Measurements from ENCODE around the gene ODAPH. TPM values are rescaled to one million over a fixed set of nuclear protein-coding genes. Genes with fewer than 3 reads are reported as not detected.
"Not testable (repeated sequence)": the region's sequence is repeated elsewhere in the genome, so short reads cannot be mapped to it uniquely, and the experiment has no call there.

Gene ODAPH
- total and polyA plus RNA-seq, 2 donors, result 0.21 TPM; not detected in 1

- H3K9me3 ChIP-seq (ENCODE audit: control insufficient read depth in 2 of 2, insufficient read depth in 1 of 2, low read length in 1 of 2), result no peaks in the 10 kb centered on the region
- H3K36me3 ChIP-seq (ENCODE audit: control insufficient read depth in 2 of 2, insufficient read depth in 2 of 2, low read length in 1 of 2), result peaks cover 0 to 15% of the 10 kb centered on the region in 2 donors
- peaks cover 17 to 20% of the 10 kb centered on the region in 2 donors for H3K4me1 ChIP-seq (ENCODE audit: control insufficient read depth in 2 of 2, insufficient read depth in 2 of 2, low read length in 2 of 2)
- no peak overlapping the region for H3K27ac ChIP-seq (ENCODE audit: low read depth in 1 of 2, low read length in 1 of 2)
- no peaks in the 10 kb centered on the region for H3K27me3 ChIP-seq (ENCODE audit: control insufficient read depth in 2 of 2, insufficient read depth in 1 of 2, low read length in 1 of 2)
- 100% methylated on average over 1 of the region's 1 CpG for WGBS
- no peak overlapping the region for H3K4me3 ChIP-seq (ENCODE audit: low read length in 2 of 2)
- DNase-seq (ENCODE audit: low read depth in 6 of 9, low spot score in 9 of 9), result no peak
Observed at GRCh38 chr4:75516144-75516543, 39.7 kb upstream of the ODAPH start.

GRCh38 chr4:75519452-75519851 lies 36.4 kb upstream of the ODAPH start:
- WGBS, result 100% methylated on average over 4 of the region's 7 CpGs
- H3K4me1 ChIP-seq (ENCODE audit: control insufficient read depth in 2 of 2, insufficient read depth in 2 of 2, low read length in 2 of 2); H3K4me3 ChIP-seq (ENCODE audit: low read length in 2 of 2): not testable (repeated sequence)

GRCh38 chr4:75525086-75525485 lies 30.8 kb upstream of the ODAPH start:
- peaks cover 5 to 33% of the 10 kb centered on the region in 2 donors for H3K36me3 ChIP-seq (ENCODE audit: control insufficient read depth in 2 of 2, insufficient read depth in 2 of 2, low read length in 1 of 2)
- no peaks in the 10 kb centered on the region for H3K27me3 ChIP-seq (ENCODE audit: control insufficient read depth in 2 of 2, insufficient read depth in 1 of 2, low read length in 1 of 2)
- 98% methylated on average over 1 of the region's 1 CpG for WGBS

More at GRCh38 chr4:75519452-75519851, 36.4 kb upstream of the ODAPH start:
- H3K27me3 ChIP-seq (ENCODE audit: control insufficient read depth in 2 of 2, insufficient read depth in 1 of 2, low read length in 1 of 2); H3K9me3 ChIP-seq (ENCODE audit: control insufficient read depth in 2 of 2, insufficient read depth in 1 of 2, low read length in 1 of 2); H3K27ac ChIP-seq (ENCODE audit: low read depth in 1 of 2, low read length in 1 of 2); DNase-seq (ENCODE audit: low read depth in 6 of 9, low spot score in 9 of 9): not testable (repeated sequence)
- peaks cover 0 to 23% of the 10 kb centered on the region in 2 donors for H3K36me3 ChIP-seq (ENCODE audit: control insufficient read depth in 2 of 2, insufficient read depth in 2 of 2, low read length in 1 of 2)

GRCh38 chr4:75525910-75526309 lies 30.0 kb upstream of the ODAPH start:
- Histone ChIP-seq H3K9me3 (ENCODE audit: control insufficient read depth in 2 of 2, insufficient read depth in 1 of 2, low read length in 1 of 2) (no peaks in the 10 kb centered on the region), H3K4me1 (ENCODE audit: control insufficient read depth in 2 of 2, insufficient read depth in 2 of 2, low read length in 2 of 2) (no peaks in the 10 kb centered on the region), H3K27me3 (ENCODE audit: control insufficient read depth in 2 of 2, insufficient read depth in 1 of 2, low read length in 1 of 2) (no peaks in the 10 kb centered on the region), H3K4me3 (ENCODE audit: low read length in 2 of 2) (no peak overlapping the region), H3K36me3 (ENCODE audit: control insufficient read depth in 2 of 2, insufficient read depth in 2 of 2, low read length in 1 of 2) (peaks cover 5 to 36% of the 10 kb centered on the region in 2 donors), H3K27ac (ENCODE audit: low read depth in 1 of 2, low read length in 1 of 2) (no peak overlapping the region)
- no peak for DNase-seq (ENCODE audit: low read depth in 6 of 9, low spot score in 9 of 9)
- 100% methylated on average over 1 of the region's 1 CpG for WGBS

More at GRCh38 chr4:75525086-75525485, 30.8 kb upstream of the ODAPH start:
- H3K9me3 ChIP-seq (ENCODE audit: control insufficient read depth in 2 of 2, insufficient read depth in 1 of 2, low read length in 1 of 2), result no peaks in the 10 kb centered on the region
- H3K4me3 ChIP-seq (ENCODE audit: low read length in 2 of 2), result no peak overlapping the region
- no peak for DNase-seq (ENCODE audit: low read depth in 6 of 9, low spot score in 9 of 9)
- no peak overlapping the region for H3K27ac ChIP-seq (ENCODE audit: low read depth in 1 of 2, low read length in 1 of 2)
- H3K4me1 ChIP-seq (ENCODE audit: control insufficient read depth in 2 of 2, insufficient read depth in 2 of 2, low read length in 2 of 2), result no peaks in the 10 kb centered on the region

DNA sequence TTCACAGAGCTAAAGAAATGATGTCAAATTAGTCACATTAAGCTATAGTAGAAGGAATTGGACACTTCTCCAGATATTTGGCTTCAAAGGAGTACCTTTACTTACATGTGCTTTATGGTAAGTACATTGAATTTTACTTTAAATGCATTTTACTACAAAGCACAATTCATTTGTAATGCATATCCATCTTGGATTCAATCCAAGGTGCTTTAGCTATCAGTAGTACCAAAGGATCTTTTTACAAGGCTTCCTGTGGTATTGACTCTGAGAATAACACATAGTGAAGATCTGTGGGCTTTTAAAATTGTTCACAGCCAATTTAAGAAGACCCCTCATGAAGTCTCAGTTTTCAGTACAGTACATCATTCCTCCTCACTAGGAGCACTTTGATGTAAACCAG lies 28.4 kb upstream of the ODAPH start:
- Histone ChIP-seq H3K4me1 (ENCODE audit: control insufficient read depth in 2 of 2, insufficient read depth in 2 of 2, low read length in 2 of 2) (no peaks in the 10 kb centered on the region), H3K27ac (ENCODE audit: low read depth in 1 of 2, low read length in 1 of 2) (no peak overlapping the region), H3K4me3 (ENCODE audit: low read length in 2 of 2) (no peak overlapping the region), H3K27me3 (ENCODE audit: control insufficient read depth in 2 of 2, insufficient read depth in 1 of 2, low read length in 1 of 2) (no peaks in the 10 kb centered on the region), H3K9me3 (ENCODE audit: control insufficient read depth in 2 of 2, insufficient read depth in 1 of 2, low read length in 1 of 2) (peaks cover 0 to 4% of the 10 kb centered on the region in 2 donors), H3K36me3 (ENCODE audit: control insufficient read depth in 2 of 2, insufficient read depth in 2 of 2, low read length in 1 of 2) (peaks cover 15 to 37% of the 10 kb centered on the region in 2 donors)
- DNase-seq (ENCODE audit: low read depth in 6 of 9, low spot score in 9 of 9), result no peak

DNA sequence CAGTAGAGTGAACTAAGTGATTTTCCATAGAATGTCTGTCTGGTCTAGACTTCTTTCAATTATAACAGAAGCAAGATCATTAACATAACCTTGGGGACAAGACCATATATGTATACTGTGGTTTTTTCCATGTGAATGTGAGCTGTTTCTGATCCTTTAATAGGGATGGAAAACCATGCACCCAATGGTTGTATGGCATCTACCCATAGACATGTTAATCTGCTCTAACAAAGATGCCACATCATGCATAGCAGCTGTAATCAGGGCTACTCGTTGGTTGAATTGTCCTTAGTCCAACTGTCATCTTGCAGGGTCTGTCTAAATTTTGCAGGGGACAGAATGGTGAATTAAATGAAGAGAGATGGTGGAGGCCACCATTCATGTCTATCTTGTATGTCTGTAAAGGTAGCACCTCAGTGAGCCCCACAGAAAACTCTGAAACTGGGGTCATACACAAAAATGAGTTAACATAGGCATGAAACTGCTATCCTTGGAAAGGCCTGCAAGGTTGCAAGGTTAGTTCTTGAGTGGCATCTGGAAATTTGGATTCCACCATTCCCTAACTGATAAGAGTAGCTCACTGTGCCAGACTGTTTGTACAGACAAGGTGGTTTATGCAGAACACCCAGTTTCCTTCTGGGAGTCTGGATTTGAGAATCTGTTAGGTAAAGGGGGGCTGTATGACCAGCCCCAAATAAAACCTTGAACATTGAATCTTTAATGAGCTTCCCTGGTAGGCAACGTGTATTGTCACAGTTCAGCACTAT lies 25.1 kb upstream of the ODAPH start:
- no peak for DNase-seq (ENCODE audit: low read depth in 6 of 9, low spot score in 9 of 9)
- Histone ChIP-seq H3K27ac (ENCODE audit: low read depth in 1 of 2, low read length in 1 of 2) (no peak overlapping the region), H3K9me3 (ENCODE audit: control insufficient read depth in 2 of 2, insufficient read depth in 1 of 2, low read length in 1 of 2) (peaks cover 0 to 11% of the 10 kb centered on the region in 2 donors), H3K4me3 (ENCODE audit: low read length in 2 of 2) (no peak overlapping the region), H3K36me3 (ENCODE audit: control insufficient read depth in 2 of 2, insufficient read depth in 2 of 2, low read length in 1 of 2) (peaks cover 17 to 31% of the 10 kb centered on the region in 2 donors), H3K27me3 (ENCODE audit: control insufficient read depth in 2 of 2, insufficient read depth in 1 of 2, low read length in 1 of 2) (no peaks in the 10 kb centered on the region), H3K4me1 (ENCODE audit: control insufficient read depth in 2 of 2, insufficient read depth in 2 of 2, low read length in 2 of 2) (no peaks in the 10 kb centered on the region)
- WGBS, result 96% methylated on average over 2 of the region's 2 CpGs

- not testable (repeated sequence) for H3K27ac ChIP-seq (ENCODE audit: low read depth in 1 of 2, low read length in 1 of 2); H3K27me3 ChIP-seq (ENCODE audit: control insufficient read depth in 2 of 2, insufficient read depth in 1 of 2, low read length in 1 of 2); H3K4me1 ChIP-seq (ENCODE audit: control insufficient read depth in 2 of 2, insufficient read depth in 2 of 2, low read length in 2 of 2); H3K4me3 ChIP-seq (ENCODE audit: low read length in 2 of 2); DNase-seq (ENCODE audit: low read depth in 6 of 9, low spot score in 9 of 9)
- peaks cover 0 to 15% of the 10 kb centered on the region in 2 donors for H3K9me3 ChIP-seq (ENCODE audit: control insufficient read depth in 2 of 2, insufficient read depth in 1 of 2, low read length in 1 of 2)
- H3K36me3 ChIP-seq (ENCODE audit: control insufficient read depth in 2 of 2, insufficient read depth in 2 of 2, low read length in 1 of 2), result peaks cover 14 to 23% of the 10 kb centered on the region in 2 donors
- WGBS, result 94% methylated on average over 7 of the region's 7 CpGs
Observed at GRCh38 chr4:75531536-75532143, 24.2 kb upstream of the ODAPH start.

DNA sequence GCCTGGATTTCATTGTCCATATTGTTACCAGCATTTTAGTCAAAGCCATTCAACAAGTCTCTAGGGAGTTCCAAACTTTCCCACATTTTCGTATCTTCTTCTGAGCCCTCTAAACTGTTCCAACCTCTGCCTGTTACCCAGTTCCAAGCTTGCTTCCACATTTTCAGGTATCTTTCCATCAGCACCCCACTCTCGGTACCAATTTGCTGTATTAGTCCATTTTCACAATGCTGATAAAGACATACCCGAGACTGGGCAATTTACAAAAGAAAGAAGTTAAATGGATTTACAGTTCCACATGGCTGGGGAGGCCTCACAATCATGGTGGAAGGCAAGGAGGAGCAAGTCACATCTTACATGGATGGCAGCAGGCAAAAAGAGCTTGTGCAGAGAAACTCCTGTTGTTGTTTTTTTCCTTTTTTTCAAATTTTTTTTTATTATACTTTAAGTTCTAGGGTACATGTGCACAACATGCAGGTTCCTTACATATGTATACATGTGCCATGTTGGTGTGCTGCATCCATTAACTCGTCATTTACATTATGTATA lies 22.5 kb upstream of the ODAPH start:
- not testable (repeated sequence) for H3K4me1 ChIP-seq (ENCODE audit: control insufficient read depth in 2 of 2, insufficient read depth in 2 of 2, low read length in 2 of 2); DNase-seq (ENCODE audit: low read depth in 6 of 9, low spot score in 9 of 9); H3K27me3 ChIP-seq (ENCODE audit: control insufficient read depth in 2 of 2, insufficient read depth in 1 of 2, low read length in 1 of 2); H3K4me3 ChIP-seq (ENCODE audit: low read length in 2 of 2); H3K27ac ChIP-seq (ENCODE audit: low read depth in 1 of 2, low read length in 1 of 2)
- over 99% methylated on average over 4 of the region's 4 CpGs for WGBS
- Histone ChIP-seq H3K36me3 (ENCODE audit: control insufficient read depth in 2 of 2, insufficient read depth in 2 of 2, low read length in 1 of 2) (peaks cover 14% of the 10 kb centered on the region in 2 donors), H3K9me3 (ENCODE audit: control insufficient read depth in 2 of 2, insufficient read depth in 1 of 2, low read length in 1 of 2) (peaks cover 0 to 15% of the 10 kb centered on the region in 2 donors)

DNA sequence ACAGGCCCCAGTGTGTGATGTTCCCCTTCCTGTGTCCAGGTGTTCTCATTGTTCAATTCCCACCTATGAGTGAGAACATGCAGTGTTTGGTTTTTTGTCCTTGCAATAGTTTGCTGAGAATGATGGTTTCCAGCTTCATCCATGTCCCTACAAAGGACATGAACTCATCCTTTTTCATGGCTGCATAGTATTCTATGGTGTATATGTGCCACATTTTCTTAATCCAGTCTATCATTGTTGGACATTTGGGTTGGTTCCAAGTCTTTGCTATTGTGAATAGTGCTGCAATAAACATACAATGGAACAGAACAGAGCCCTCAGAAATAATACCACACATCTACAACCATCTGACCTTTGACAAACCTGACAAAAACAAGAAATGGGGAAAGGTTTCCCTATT lies 21.9 kb upstream of the ODAPH start:
- Histone ChIP-seq H3K36me3 (ENCODE audit: control insufficient read depth in 2 of 2, insufficient read depth in 2 of 2, low read length in 1 of 2) (peaks cover 12 to 14% of the 10 kb centered on the region in 2 donors), H3K9me3 (ENCODE audit: control insufficient read depth in 2 of 2, insufficient read depth in 1 of 2, low read length in 1 of 2) (peaks cover 0 to 15% of the 10 kb centered on the region in 2 donors)
- DNase-seq (ENCODE audit: low read depth in 6 of 9, low spot score in 9 of 9); H3K4me1 ChIP-seq (ENCODE audit: control insufficient read depth in 2 of 2, insufficient read depth in 2 of 2, low read length in 2 of 2); H3K27ac ChIP-seq (ENCODE audit: low read depth in 1 of 2, low read length in 1 of 2); H3K4me3 ChIP-seq (ENCODE audit: low read length in 2 of 2); H3K27me3 ChIP-seq (ENCODE audit: control insufficient read depth in 2 of 2, insufficient read depth in 1 of 2, low read length in 1 of 2): not testable (repeated sequence)

Data from thymus (tissue), 11 donors.